Activated CD4-positive, alpha-beta T cell treated with anti-CD3 and anti-CD28 coated beads for 1 hour (primary cell): ENCODE data around the gene RELL1.

Experiments
- DNase-seq: peaks from one replicate; pipeline ENCODE4 v3.0.0-alpha.2; 2020

RELL1 gene

GRCh38 chr4:37591349-37591748 lies 94.8 kb downstream of the RELL1 start:
- DNase-seq = no peak

DNA sequence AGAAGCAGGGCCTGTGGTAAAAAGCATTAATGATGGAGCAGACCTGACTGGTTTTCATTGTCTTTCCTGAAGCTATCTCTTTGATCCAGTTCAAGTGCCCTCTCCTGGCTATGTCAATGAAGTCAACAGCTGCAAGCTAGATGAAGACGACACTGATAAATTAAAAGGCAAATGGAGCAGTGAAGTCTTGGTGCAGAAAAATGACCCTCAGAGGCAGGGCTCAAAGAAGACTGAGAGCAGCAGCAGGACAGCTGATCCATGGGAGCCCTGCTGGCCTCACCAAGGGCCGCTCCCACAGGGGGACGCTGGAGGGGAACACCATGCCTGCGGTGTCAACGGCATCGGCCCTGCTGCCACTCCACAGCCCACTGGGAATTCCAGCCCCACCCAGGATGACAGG lies 96.2 kb downstream of the RELL1 start:
- no peak for DNase-seq

GRCh38 chr4:37588150-37588549 lies 98.0 kb downstream of the RELL1 start:
- no peak for DNase-seq

- no peak for DNase-seq
Measured at GRCh38 chr4:37586194-37586593, 100.0 kb downstream of the RELL1 start.

DNA sequence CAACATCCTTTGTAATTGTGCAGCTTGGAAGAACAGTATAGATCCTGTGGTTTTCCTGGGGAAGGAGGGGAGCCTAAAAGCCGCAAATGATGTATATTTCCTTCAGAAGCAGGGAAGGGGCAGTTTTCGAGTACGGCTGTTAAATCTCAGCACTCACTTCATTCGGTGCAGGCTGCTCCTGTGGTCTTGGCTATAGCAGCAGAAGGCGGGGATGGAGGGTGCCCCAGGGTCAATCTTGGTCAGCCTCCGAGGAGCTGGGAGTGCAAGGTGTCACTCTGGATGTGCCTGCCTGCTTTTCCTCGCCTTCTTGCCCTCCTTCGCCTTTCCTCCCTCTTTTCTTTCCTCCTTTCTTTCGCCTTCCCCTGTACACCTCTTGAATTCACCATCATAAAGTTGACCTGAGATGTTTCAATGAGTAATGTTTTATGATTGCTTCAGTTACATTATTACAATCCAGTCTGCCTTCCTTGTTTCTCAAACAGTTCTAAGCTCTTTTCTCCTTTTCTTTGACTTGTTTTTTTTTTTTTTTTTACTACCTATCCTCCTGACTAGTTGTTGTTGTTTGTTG lies 101.6 kb downstream of the RELL1 start:
- DNase-seq = no peak

GRCh38 chr4:37584071-37584470 lies 102.1 kb downstream of the RELL1 start:
- no peak for DNase-seq

DNA sequence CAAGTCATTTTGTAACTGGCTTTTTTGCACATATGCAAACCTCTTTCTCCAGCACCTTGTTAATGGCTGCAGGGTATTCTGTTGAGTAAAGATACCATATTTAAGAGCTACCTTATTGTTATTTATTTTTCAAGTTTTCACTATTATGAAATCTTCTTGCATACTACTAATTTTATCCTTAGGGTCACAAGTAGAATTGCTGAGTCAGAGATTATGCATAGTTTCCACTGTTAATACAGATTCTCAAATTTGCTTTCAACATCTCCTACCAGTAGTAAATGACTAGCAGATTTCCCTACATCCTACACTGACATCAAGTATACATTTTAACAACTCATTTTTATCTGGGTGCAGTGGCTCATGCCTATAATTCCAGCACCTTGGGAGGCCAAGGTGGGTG lies 112.6 kb downstream of the RELL1 start:
- no peak for DNase-seq

- DNase-seq = no peak
Measured at GRCh38 chr4:37568489-37568888, 117.7 kb downstream of the RELL1 start.

DNA sequence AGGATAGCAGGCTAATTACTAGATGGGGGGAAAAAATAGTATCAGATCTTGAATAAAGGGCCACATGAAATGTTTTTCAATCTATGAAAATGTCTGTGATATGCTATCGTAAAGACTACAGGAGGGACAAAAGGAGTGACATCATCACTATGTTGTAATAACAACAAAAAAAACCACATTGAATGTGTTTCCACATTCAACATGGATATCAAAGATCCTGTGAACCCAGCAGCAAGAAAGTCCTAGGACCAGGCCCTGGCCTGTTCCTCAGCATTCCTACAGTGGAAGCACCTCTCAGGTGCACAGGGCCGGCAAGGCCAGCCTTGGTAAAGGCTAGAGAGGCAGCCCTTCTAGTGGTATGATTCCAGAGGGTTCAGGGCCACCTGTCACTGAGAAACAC lies 118.3 kb downstream of the RELL1 start:
- no peak for DNase-seq

GRCh38 chr4:37562592-37562991 lies 123.6 kb downstream of the RELL1 start:
- DNase-seq = no peak

DNA sequence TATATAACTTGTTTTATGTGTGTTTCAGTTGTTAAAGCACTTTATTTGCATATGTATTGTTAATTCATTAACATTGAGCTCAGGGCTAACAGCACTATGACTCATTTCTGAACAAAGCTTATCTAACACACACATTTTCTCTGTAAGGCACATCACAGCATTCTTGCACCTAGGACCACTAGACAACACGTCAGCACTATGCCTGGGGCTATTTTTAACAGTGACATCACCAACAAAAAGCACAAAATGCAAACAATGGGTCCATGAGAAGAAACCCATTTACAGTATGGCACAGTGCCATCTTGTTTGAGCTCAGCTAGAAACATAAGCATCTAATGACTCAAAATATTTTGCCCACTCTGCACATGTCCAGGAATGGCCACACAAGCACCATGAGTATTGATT lies 124.4 kb downstream of the RELL1 start:
- no peak for DNase-seq

DNA sequence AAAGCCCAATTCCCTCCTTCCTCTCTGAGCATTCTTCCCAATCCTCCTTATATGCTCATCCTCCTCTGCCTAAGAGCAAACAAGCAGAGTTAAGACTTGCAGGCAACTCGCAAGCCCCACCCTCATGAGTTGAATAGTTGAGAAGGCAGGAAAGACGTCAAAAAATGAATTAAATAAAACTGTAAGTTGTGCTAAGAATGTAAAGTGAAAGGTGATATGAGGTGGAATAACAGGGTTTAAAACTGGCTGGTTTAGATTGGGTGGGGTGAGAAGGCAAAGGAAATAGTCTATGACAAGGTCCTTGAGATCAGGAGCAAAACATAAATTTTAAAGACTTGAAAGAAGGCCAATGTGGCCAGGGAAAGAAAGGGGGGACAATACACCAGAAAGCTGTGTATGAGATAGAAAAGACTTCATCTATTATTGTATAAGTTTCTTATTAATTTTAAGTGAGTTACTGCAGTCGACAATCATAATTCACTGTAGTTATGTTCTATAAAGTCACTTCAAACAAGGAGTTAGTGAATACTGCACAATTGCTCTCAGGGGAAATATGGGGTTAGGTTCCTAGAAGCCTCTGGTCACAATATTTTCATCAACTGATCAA lies 124.9 kb downstream of the RELL1 start:
- no peak for DNase-seq
